GM21717 (cell line): ENCODE data around the gene CDC25A.

Experiments used
- ATAC-seq: cut with Tn5 transposase; IDR thresholded peaks from one replicate; pipeline ENCODE4 v1.9.1; 2021; ENCODE audit warnings: mild to moderate bottlenecking, moderate library complexity; ENCODE audit not compliant: unreplicated experiment

CDC25A gene

DNA sequence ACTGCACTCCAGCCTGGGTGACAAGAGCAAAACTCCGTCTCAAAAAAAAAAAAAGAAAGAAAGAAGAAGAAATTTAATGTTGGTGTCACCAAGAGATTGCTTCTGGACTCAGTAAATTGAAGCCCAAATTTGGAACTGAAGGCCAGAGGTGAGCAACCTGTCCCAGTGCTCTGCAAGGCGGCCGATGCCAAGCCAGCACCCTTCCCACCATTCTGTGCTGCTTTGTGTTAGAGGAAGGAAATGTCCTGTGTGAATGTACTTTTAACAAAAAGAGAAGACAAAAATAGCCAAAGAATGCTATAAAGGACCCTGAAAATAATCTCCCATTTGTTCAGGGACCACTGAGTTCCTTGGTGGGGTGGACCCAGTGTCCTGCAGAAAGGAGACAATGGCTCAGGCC lies 44.6 kb downstream of the CDC25A start:
- no peak for ATAC-seq

DNA sequence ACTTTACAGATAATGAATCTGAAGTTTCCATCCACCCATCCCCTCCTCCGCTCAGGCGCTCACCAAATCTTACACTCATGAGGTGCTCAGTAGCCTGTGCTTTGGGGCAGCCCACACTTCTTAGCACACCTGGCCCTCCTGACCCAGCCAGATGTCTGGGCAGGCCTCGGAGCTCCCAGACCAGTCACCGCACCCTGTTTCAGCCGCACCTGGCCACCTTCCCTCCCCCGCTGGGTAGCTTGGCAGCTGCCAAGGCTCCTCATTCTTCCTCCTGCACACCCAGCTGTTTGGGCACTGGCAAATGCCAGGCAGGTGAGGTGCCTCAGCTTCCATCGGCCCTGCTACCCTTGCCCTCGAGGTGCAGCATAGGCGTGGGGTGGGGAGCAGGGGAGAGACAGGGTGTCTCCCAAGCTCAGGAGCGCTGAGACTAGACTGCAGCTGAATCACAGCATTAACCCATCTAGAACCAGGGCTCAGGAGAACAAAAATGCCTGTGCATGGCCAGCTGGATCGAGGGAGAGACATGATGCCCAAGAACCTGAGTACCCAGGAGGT lies 45.8 kb downstream of the CDC25A start:
- no peak for ATAC-seq

DNA sequence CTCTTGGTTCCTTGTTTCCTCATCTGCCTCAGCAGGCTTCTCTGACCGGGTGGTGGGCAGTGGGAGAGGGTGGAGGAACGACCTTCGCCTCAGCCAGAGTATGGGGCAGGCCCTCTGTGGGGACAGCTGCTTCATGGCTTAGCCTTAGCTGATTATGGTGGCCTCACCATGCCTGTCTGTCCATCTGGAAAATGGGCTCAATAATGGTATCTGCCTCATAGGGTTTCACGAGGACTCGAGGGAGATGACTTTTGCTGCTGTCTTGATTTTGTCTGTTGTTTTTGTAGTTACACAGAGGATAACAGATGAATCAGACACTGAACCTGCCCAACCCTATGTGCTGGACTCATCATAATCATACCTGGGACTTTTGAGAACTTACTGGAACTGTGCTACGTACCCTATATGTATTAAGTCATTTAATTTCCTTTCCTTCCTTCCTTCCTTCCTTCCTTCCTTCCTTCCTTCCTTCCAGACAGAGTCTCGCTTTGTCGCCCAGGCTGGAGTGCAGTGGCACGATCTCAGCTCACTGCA lies 46.5 kb downstream of the CDC25A start:
- no peak for ATAC-seq

DNA sequence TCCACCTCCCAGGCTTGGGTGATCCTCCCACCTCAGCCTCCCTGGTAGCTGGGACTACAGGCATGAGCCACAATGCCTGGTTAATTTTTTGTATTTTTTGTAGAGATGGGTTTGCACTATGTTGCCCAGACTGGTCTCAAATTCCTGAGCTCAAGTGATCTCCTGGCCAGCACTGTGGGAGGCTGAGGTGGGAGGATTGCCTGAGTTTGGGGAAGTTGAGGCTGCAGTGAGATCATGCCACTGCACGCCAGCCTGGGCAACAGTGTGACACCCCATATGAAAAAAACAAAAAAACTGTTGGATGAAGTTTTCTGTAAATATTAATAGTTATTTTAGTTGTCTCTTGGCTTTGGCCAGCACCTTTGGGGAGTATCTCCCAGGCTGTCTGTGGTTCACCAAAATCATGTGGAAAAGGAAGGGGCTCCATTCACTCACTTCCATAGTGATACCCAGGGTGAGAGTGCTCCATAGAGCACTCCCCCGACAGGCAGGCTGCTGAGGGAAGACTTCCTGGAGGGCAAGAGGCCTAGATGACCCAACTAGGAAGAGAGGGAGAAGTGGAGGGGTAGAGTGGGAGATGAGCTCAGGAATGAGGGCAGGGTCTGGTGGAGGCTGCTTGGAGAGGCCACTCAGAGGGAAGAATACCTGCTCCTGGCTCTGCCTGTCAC lies 47.1 kb downstream of the CDC25A start:
- ATAC-seq, result no peak

DNA sequence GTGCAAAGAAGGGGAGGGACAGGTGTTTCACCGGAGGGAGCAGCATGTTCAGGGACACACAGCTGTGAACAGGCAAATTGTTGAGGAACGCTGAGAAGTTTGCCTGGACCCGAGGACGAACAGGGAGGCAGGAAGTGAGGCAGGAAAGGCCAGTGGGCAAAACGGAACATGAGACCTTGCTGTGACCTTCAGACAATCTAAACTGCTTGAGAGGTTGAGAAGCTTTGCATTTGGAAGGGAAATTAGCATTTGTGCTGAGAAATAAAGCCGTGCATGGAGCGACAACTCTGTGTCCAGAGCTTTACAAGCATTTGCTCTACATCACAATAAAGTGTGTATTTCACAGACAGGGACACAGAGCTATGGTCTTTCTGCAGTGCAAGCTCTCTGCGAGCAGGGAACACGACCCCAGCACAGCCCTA lies 47.9 kb downstream of the CDC25A start:
- no peak for ATAC-seq

DNA sequence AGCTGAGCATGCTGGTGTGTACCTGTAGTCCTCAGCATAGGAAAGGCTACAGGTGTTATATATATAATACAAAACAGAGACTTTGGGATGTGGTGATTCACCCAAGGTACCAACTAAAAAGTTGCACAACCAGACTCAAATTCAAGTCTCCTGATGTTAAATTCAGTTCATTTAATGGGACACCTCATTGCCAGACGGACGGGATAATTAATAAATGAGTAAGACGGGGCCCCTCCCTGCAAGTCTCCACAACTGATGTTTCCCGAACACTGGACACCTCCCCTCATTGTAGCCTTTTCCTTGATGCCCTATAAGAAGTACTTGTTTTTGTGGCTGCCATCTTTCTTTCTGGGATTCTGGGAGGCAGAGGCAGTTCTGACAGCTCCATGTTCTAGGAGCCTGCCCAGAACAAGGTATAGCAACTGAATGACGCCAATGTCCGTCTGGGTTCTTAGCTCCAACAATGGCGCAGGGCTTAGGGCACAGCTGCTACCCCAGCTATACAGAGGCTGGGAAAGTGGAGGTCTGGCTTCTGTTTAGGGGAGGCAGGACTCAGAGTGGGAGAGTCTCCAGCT lies 50.7 kb downstream of the CDC25A start:
- ATAC-seq, result no peak

DNA sequence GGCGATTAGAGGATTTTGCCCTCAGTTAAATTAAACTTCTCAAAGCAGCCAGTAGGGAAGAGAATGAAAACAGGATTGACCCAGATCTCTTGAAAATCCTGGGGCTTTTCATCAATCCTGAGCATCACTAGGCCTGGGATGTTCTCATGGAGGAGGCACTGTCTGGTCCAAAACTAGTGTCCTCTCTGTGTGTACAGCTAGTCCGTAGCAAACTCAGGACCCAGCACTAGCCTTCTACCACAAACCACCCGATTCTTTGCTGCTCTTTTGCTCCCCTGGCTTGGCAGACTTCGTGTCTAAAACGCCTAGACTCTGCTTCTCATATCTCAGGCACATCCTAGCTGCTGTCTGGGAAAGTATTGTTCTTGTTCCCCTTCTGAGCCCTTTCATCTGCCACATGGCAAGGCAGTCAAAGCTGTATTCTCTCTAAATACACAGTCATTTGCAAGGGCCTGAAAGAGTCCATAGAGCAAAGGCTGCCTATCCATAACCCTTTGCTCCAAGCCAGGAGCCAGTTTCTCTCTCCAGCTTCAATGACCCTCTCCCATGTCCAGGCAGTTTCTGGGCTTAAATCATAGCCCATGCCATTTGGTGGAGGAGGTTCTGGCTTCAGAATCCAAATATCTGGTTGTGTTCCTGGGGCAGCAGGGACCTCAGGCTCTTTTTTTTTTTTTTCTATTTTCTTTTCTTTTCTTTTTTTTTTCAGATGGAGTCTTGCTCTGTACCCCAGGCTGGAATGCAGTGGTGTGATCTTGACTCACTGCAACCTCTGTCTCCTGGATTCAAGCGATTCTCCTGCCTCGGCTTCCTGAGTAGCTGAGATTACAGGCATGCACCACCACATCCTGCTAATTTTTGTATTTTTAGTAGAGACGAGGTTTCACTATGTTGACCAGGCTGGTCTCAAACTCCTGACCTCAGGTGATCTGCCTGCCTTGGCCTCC lies 52.4 kb downstream of the CDC25A start:
- no peak for ATAC-seq

DNA sequence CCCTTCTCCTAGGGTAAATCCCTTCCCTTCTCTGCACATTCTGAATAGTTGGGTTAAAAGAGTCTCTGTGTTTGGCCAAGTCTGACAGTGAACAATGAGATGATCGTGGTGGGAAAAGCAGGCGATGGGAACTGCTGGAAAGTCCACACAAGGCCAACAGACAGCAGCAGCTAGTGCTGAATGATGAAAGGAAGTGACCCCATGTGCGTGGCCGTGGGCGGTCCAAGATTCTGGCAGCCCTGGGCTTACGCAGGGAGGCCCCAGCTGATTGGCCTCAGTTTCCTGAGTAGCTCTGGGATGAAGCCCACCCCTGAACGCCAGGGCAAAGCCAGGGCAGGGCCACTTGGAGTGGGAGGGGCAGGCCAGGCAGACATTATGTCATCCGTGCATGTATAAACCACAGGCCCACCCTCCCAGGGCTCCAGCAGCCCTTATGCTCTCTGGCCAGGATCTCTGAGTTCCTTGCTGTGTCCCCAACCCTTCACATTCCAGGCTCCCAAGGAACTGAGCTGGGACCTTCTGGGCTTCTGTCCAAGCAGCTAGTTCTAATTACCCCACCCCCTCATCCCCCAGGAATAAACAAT lies 57.8 kb downstream of the CDC25A start:
- no peak for ATAC-seq

DNA sequence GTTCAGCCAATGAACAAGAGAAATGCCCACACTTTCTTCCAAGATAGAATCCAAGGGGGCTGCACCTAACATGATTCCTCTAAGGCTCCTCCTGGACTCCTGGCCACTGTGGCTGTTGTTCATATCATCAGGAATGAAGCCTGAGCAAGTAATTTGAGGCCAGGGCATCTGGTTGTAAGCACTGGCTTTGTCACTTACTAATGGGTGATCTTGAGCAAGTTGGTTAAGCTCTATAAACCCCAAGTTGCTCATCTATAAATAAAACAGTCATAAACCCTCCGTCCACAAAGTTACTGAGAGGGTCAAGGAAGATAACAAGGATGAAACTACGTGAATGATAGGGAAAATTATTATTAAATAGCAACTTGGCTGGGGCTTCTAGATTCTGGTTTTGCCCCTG lies 58.3 kb downstream of the CDC25A start:
- no peak for ATAC-seq

DNA sequence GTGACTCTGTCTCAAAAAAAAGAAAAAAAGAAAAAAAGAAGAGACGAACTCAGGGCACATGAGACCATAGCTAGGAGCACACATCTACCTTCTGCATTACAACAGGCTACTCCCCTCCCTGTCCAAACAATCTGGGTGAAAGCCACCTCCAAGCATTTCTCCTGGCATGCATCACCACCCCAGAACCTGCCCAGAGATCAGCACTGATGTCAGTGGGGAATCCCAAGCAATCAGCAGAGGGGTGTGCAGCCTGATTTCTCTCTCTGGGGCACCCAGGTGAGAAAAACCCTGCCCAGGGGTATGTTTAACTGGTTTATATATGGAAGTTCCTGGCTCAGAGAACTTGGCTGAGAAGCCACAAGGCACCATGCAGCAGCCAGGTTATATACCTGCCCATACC lies 59.4 kb downstream of the CDC25A start:
- ATAC-seq, result no peak

DNA sequence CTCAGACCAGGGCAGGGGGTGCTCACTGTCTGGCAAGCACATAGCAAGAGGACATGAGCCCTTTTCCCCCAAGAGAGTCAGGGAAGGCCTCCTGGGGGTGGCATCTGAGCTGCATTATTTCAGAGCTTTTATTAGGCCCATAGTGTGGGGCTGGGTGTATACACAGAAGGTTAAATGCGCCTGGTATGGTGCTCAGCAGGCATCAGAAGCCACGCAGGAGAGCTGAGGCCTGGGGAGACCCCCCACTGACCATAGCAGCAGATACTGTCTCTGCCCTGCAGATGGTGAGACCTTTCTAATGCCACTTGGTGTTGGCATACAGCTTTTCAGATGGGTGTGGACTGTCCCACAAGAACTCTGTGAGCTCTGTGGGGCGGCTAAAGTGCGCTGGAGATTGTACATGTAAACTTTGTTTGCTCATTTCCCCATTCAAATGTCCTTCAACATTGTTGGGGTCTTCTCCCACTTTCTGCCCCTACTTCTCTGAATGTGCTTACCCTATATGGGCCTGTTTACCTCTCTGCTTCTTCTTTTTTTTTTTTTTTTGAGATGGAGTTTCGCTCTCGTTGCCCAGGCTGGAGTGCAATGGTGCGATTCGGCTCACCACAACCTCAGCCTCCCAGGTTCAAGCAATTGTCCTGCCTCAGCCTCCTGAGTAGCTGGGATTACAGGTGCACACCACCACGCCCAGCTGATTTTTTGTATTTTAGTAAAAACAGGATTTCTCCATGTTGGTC lies 62.2 kb downstream of the CDC25A start:
- ATAC-seq, result no peak

DNA sequence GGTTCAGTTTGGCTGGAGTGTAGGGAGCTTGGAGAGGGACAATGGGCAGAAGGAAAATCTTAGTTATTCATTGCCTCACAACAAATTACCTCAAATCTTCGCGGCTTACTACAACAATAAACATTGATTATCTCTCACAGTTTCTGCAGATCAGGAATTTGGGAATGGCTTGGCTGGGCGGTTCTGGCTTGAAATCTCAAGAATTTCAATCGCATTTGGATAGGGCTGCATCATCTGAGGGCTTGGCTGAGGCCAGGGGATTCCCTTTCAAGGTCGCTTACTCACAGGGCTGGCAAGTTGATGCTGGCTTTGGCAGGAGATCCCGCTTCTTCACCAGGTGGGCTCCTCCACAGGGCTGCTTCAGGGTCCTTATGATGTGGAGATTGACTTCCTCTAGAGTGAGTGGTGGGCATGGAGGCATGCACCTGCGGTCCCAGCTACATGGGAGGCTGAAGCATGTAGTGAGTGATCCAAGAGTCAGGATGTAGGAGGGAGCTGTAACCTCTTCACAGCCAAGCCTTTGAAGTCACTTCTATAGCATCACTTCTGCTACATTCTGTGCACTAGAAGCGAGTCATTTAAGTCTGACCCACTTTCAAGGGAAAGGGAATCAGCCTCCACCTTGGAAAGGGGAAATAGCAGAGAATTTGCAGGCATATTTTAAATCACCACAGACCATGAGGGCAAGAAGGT lies 63.1 kb downstream of the CDC25A start:
- no peak for ATAC-seq

DNA sequence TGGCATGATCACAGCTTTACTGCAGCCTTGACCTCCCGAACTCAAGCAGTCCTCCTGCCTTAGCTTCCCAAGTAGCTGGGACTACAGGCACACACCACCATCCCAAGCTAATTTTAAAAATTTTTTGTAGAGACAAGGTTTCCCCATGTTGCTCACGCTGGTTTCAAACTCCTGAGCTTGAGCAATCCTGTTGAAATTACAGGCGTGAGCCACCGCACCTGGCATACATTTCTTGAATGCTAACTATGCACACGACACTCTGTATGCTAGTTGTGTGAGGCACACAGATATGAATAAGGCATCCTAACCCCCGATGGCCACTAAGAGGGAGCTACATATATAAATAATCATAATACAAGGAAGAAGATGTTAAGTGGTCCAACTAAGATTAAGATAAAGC lies 64.9 kb downstream of the CDC25A start:
- no peak for ATAC-seq

DNA sequence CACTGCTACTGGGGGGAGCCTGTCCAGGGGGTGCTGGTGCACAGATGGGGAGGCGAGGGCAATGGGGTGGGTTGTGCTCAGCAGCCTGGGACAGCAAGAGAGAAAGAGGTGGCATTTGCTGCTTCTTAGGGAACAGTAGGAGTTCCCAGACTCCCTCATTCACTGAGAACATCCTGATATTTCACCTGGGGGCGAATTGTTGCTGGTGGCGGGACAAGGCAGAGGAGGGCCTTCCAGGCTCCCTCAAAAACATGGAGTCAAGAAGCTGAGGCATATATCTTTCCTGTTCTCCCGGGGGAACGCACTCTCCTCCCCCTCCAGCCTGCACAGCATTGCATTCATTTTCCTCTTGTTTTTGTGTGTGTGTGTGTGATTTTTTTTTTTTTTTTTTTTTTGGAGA lies 65.7 kb downstream of the CDC25A start:
- no peak for ATAC-seq

DNA sequence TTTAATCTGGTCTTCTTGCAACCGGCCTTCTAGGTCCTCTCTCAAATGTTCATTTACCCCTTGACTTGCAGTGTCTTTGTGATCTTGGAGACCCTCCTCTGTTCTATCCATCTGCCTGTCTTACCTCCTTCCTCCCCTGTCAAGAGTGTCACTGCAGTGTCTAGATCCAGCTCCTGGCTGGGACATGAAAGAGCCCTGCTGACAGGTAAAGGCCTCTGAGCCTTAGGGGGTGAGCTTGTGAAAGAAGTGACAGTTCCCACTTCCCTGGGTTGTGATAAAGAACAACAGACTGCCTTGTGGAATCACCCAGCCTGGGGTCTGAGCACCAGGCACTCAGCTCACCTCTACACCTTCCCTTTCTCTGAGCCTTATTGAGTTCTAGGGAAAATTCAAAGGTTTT lies 68.0 kb downstream of the CDC25A start:
- no peak for ATAC-seq

DNA sequence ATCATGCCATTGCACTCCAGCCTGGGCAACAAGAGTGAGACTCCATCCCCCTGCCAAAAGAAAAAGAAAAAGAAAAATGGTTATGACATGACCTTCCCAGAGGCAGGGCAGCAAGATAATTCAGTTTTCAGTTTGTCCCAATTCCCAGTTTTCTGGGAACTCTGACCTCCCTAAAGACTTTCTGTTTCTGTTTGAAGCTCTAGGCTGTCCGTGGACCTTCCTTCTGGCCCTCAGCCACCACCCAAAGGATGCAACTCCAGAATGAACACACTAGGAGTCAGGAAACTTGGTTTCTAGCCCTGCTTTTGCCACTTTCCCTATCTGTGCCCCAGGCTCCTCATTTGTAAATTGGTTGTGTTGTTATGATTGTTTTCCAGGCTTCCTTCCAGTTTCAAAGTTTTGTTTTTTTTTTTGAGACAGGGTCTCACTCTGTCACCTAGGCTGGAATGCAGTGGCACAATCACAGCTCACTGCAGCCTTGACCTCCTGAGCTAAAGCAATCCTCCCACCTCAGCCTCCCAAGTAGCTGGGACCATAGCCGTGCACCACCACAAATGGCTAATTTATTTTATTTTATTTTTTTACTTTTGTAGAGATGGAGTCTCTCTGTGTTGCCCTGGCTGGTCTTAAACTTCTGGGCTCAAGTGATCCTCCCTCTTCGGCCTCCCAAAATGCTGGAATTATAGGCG lies 68.6 kb downstream of the CDC25A start:
- no peak for ATAC-seq

DNA sequence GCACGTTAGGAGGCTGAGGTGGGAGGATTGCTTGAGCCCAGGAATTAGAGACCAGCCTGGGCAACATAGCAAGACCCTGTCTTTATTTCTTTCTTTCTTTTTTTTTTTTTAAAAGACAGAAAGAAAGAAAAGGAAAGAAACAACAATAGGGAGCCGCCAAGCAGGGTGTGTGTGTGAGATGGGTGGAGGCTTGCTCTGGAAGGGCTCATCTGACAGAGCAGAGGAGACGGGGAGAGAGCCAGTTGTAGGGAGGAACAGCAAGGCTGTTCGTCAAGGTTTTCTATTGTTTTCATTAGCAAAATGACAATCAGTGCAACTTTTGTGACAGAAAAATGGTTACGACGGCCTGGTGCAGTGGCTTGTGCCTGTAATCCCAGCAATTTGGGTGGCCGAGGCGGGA lies 69.3 kb downstream of the CDC25A start:
- ATAC-seq, result no peak

DNA sequence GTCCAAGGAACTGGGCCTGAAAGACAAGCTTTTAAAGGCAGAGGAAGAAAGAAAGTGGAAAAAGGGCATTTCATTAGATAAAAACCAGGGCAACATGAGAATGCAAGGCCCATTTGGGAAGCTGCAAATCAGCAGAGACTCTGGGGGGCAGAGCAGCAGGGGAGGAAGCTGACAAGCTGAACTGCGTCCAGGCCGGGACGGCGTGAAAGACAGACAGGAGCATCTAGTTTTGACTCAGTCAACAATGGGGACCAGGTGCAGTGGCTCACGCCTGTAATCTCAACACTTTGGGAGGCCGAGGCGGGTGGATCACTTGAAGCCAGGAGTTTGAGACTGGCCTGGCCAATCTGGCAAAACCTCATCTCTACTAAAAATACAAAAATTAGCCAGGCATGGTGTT lies 69.9 kb downstream of the CDC25A start:
- ATAC-seq, result no peak

DNA sequence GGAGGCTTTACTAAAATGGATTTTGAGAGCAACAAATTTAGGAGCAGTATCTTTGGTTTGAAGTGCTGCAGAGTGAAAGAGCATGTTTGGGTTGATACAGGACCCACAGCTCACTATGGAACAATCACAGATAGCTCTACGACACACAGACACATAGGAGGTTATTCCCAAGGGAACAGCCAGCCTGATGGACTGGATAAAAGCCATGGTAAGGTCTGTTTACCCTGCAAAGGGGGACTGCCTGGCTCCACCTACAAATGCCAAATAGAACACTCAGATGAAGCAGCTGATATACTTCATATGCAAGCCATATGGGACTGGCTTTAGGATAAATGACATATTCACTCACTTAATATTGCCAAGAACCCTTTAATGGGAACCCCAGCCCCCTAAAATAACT lies 75.4 kb downstream of the CDC25A start:
- ATAC-seq, result peak; percentile 26
